Measurements from ENCODE around the gene GABPB1.

GABPB1 gene

GRCh38 chr15:50246631-50247030 is 108.4 kb downstream of the GABPB1 start:
- H3K4me2 ChIP-seq (ENCODE audit: low read length) = no peak overlapping the region
- H3K4me1 ChIP-seq (ENCODE audit: low read length) = no peaks in the 10 kb centered on the region; the same call in 1 of the 2 replicates
- H3K9me3 ChIP-seq (ENCODE audit: insufficient read depth, low read length) = no peaks in the 10 kb centered on the region
- no peak overlapping the region for H3K9ac ChIP-seq (ENCODE audit: low read length)
- peaks cover 14% of the 10 kb centered on the region; the same call in 1 of the 2 replicates for H3K27me3 ChIP-seq (ENCODE audit: low read depth, low read length)
- no peaks in the 10 kb centered on the region for H4K20me1 ChIP-seq (ENCODE audit: insufficient read depth, low read length)
- no peaks in the 10 kb centered on the region for H3K79me2 ChIP-seq (ENCODE audit: low read length)
- TF ChIP-seq EZH2phosphoT487 (IDR thresholded peaks at IDR 0.05; ENCODE audit: low read depth) = no peak
- no peak for TF ChIP-seq CTCF (IDR thresholded peaks at IDR 0.05; ENCODE audit: low read depth, low read length)
- no peak overlapping the region for H3K27ac ChIP-seq (ENCODE audit: low read length)
- H3K4me3 ChIP-seq (ENCODE audit: low read length) = no peak overlapping the region
- H2AFZ ChIP-seq (ENCODE audit: low read depth, low read length) = no peak overlapping the region
- no peaks in the 10 kb centered on the region for H3K36me3 ChIP-seq (replicated peaks; ENCODE audit: low read depth, low read length)

GRCh38 chr15:50244959-50245624 is 109.9 kb downstream of the GABPB1 start:
- Histone ChIP-seq H3K9ac (ENCODE audit: low read length) (no peak overlapping the region), H3K4me2 (ENCODE audit: low read length) (no peak overlapping the region), H2AFZ (ENCODE audit: low read depth, low read length) (no peak overlapping the region), H3K79me2 (ENCODE audit: low read length) (no peaks in the 10 kb centered on the region), H3K9me3 (ENCODE audit: insufficient read depth, low read length) (no peaks in the 10 kb centered on the region), H4K20me1 (ENCODE audit: insufficient read depth, low read length) (no peaks in the 10 kb centered on the region), H3K4me3 (ENCODE audit: low read length) (no peak overlapping the region), H3K27me3 (ENCODE audit: low read depth, low read length) (0 out of 2 replicates have a peak, but pooled peaks cover 6% of the 10 kb centered on the region), H3K27ac (ENCODE audit: low read length) (no peak overlapping the region), H3K36me3 (replicated peaks; ENCODE audit: low read depth, low read length) (no peaks in the 10 kb centered on the region), H3K4me1 (ENCODE audit: low read length) (no peaks in the 10 kb centered on the region; the same call in 1 of the 2 replicates)
- TF ChIP-seq EZH2phosphoT487 (IDR thresholded peaks at IDR 0.05; ENCODE audit: low read depth) (no peak), CTCF (IDR thresholded peaks at IDR 0.05; ENCODE audit: low read depth, low read length) (no peak)

- Histone ChIP-seq H3K9me3 (ENCODE audit: insufficient read depth, low read length) (no peaks in the 10 kb centered on the region), H3K27ac (ENCODE audit: low read length) (no peak overlapping the region), H3K4me3 (ENCODE audit: low read length) (no peak overlapping the region), H3K36me3 (replicated peaks; ENCODE audit: low read depth, low read length) (no peaks in the 10 kb centered on the region), H4K20me1 (ENCODE audit: insufficient read depth, low read length) (no peaks in the 10 kb centered on the region), H3K79me2 (ENCODE audit: low read length) (no peaks in the 10 kb centered on the region), H3K4me2 (ENCODE audit: low read length) (no peak overlapping the region), H3K27me3 (ENCODE audit: low read depth, low read length) (no peaks in the 10 kb centered on the region), H2AFZ (ENCODE audit: low read depth, low read length) (no peak overlapping the region), H3K9ac (ENCODE audit: low read length) (no peak overlapping the region), H3K4me1 (ENCODE audit: low read length) (no peaks in the 10 kb centered on the region; the same call in 1 of the 2 replicates)
- TF ChIP-seq CTCF (IDR thresholded peaks at IDR 0.05; ENCODE audit: low read depth, low read length) = no peak
- no peak for TF ChIP-seq EZH2phosphoT487 (IDR thresholded peaks at IDR 0.05; ENCODE audit: low read depth)
Observed at GRCh38 chr15:50244153-50244552, 110.8 kb downstream of the GABPB1 start.

- H2AFZ ChIP-seq (ENCODE audit: low read depth, low read length) = no peak overlapping the region
- H3K9me3 ChIP-seq (ENCODE audit: insufficient read depth, low read length) = no peaks in the 10 kb centered on the region
- H3K27ac ChIP-seq (ENCODE audit: low read length) = no peak overlapping the region
- TF ChIP-seq EZH2phosphoT487 (IDR thresholded peaks at IDR 0.05; ENCODE audit: low read depth) (no peak), CTCF (IDR thresholded peaks at IDR 0.05; ENCODE audit: low read depth, low read length) (no peak)
- no peaks in the 10 kb centered on the region for H3K27me3 ChIP-seq (ENCODE audit: low read depth, low read length)
- H3K9ac ChIP-seq (ENCODE audit: low read length) = no peak overlapping the region
- H3K79me2 ChIP-seq (ENCODE audit: low read length) = no peaks in the 10 kb centered on the region
- no peak overlapping the region for H3K4me2 ChIP-seq (ENCODE audit: low read length)
- H3K4me1 ChIP-seq (ENCODE audit: low read length) = no peaks in the 10 kb centered on the region
- no peaks in the 10 kb centered on the region for H3K36me3 ChIP-seq (replicated peaks; ENCODE audit: low read depth, low read length)
- no peaks in the 10 kb centered on the region for H4K20me1 ChIP-seq (ENCODE audit: insufficient read depth, low read length)
- H3K4me3 ChIP-seq (ENCODE audit: low read length) = no peak overlapping the region
Observed at GRCh38 chr15:50241684-50242450, 113.1 kb downstream of the GABPB1 start.

All from OCI-LY3 (cell line).